HFFc6 (cell line): ENCODE measurements around the gene CISTR. TPM values are rescaled to one million over a fixed set of nuclear protein-coding genes. Genes with fewer than 3 reads are reported as not detected.
"Not testable (repeated sequence)": the region's sequence is repeated elsewhere in the genome, so short reads cannot be mapped to it uniquely, and the experiment has no call there.

Experiments
- DNase-seq: peaks from one replicate; pipeline ENCODE4 v3.0.0-alpha.2; 2018
- H3K27ac Mint-ChIP-seq: 2 replicates; pipeline ENCODE4 v1.8.0; 2020; ENCODE audit warnings: mild to moderate bottlenecking, mixed read lengths
- H3K27me3 Mint-ChIP-seq: 2 replicates; pipeline ENCODE4 v1.8.0; 2021; ENCODE audit warnings: mild to moderate bottlenecking, moderate library complexity, mixed read lengths; ENCODE audit not compliant: insufficient read depth
- H3K36me3 Mint-ChIP-seq: 2 replicates; pipeline ENCODE4 v1.8.0; 2021; ENCODE audit warnings: low read depth, mixed read lengths
- H3K4me1 Mint-ChIP-seq: 2 replicates; pipeline ENCODE4 v1.8.0; 2020; ENCODE audit warnings: low read depth, mixed read lengths
- H3K4me3 Mint-ChIP-seq: 2 replicates; pipeline ENCODE4 v1.8.0; 2020; ENCODE audit warnings: mild to moderate bottlenecking, moderate library complexity, mixed read lengths
- H3K9me3 Mint-ChIP-seq: 2 replicates; pipeline ENCODE4 v1.8.0; 2020; ENCODE audit warnings: mild to moderate bottlenecking, mixed read lengths
- CTCF ChIP-seq: fragments of 200-600 bp; sonication (generic); IDR thresholded peaks from 2 replicates; pipeline ENCODE4 v1.5.0; 2021; ENCODE audit warnings: antibody characterized with exemption, mild to moderate bottlenecking
- total RNA-seq, 6 experiments: library from RNA; stranded (reverse); fragmentation: NEBNext Ultra II Directional; extraction: Animal tissue kit (Norgen Biotek cat#: 25700); gene quantifications; 2 replicates in 1 of 6; 3 replicates in 5 of 6; pipeline ENCODE4 v1.2.3, GENCODE V29; 2021

The CISTR gene
- total RNA-seq, 6 experiments from 2014 or later: not detected

- peak overlapping the region; percentile 92 for H3K4me3 Mint-ChIP-seq
- peak overlapping the region; percentile 72 for H3K27ac Mint-ChIP-seq
- TF ChIP-seq CTCF: no peak
- peaks cover 24% of the 10 kb centered on the region for H3K4me1 Mint-ChIP-seq
- H3K27me3 Mint-ChIP-seq: no peaks in the 10 kb centered on the region; the same call in none of the 2 replicates
- no peaks in the 10 kb centered on the region for H3K9me3 Mint-ChIP-seq
- peaks cover 14% of the 10 kb centered on the region; the same call in 1 of the 2 replicates for H3K36me3 Mint-ChIP-seq
- no peak for DNase-seq
These were observed 25.4 kb downstream of the CISTR start for GRCh38 chr12:53726341-53726740.

DNA sequence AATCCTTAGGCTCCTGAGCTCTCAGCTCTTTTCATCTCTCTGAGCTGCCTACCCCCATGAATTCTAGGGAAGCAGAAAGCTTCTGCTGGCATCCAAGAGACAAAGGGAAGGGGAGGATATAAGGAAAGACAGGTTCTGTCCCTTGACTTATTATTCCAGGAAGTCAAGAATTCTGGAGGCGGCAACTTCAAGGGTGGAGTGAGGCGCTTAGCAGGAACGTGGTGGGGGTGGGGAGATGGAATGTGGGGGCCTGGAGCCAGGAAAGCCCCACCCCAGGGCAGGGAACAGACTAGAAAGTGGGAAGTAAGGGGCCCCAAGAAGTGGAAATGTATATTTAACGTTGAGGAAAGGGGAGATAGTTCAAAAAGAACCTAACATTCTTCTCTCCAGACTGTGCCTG lies 26.0 kb downstream of the CISTR start:
- H3K9me3 Mint-ChIP-seq: no peaks in the 10 kb centered on the region
- peaks cover 14% of the 10 kb centered on the region; the same call in 1 of the 2 replicates for H3K36me3 Mint-ChIP-seq
- peak overlapping the region; percentile 92 for H3K4me3 Mint-ChIP-seq
- peaks cover 24% of the 10 kb centered on the region for H3K4me1 Mint-ChIP-seq
- H3K27ac Mint-ChIP-seq: peak overlapping the region; percentile 72
- no peaks in the 10 kb centered on the region; the same call in none of the 2 replicates for H3K27me3 Mint-ChIP-seq
- no peak for TF ChIP-seq CTCF
- DNase-seq: no peak

DNA sequence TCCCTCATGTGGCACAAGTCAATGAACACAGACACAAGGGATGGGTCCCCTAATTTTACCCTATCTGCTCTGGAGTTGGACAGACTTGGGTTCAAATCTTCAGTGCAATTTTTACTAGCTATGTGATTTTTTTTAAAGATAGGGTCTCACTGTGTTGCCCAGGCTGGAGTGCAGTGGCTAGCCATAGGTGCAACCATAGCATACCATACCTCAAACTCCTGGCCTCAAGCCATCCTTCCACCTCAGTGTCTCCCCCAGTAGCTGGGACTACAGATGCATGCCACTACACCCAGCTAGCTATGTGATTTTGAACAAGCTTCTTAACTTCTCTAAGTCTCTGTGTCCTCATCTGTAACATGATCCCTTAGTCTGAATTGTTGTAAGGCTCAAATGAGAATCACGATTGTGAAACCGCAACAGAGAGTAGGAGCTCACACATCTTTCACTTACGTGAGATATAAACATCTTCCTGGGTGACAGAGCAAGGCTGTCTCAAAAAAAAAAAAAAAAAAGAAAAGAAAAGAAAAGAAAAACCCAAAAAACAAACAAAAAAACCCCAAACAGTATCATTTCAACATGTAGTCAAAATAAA lies 29.2 kb downstream of the CISTR start:
- no peak for TF ChIP-seq CTCF
- Mint-ChIP-seq H3K27me3 (no peaks in the 10 kb centered on the region; the same call in 1 of the 2 replicates), H3K4me3 (no peak overlapping the region), H3K36me3 (peaks cover 21% of the 10 kb centered on the region), H3K4me1 (peaks cover 17% of the 10 kb centered on the region), H3K27ac (no peak overlapping the region), H3K9me3 (no peaks in the 10 kb centered on the region)
- no peak for DNase-seq

DNA sequence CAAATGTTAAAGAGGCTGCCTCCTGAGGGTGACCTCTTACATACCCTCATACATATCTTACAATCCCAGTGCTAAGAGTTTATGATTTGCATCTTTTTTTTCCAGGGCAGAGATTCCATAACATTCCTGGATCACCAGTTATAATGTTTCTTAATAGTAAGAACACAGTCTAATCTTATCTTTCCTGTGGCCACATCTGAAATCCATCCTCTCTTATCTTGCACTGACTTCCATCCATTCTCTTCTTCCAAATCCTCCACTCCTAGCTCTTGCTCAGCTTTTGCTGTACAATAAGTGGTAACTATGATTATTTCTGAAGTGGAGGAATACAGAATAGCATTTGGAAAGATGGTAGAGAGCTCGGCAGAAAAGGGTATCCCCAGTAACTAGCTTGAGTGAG lies 30.8 kb downstream of the CISTR start:
- Mint-ChIP-seq H3K27ac (no peak overlapping the region), H3K36me3 (peaks cover 30% of the 10 kb centered on the region), H3K4me1 (peaks cover 9% of the 10 kb centered on the region), H3K4me3 (no peak overlapping the region), H3K27me3 (no peaks in the 10 kb centered on the region; the same call in 1 of the 2 replicates), H3K9me3 (no peaks in the 10 kb centered on the region)
- DNase-seq: no peak
- TF ChIP-seq CTCF: no peak

- H3K9me3 Mint-ChIP-seq: no peaks in the 10 kb centered on the region
- TF ChIP-seq CTCF: no peak
- peak; percentile 18 for DNase-seq
- no peak overlapping the region for H3K27ac Mint-ChIP-seq
- no peaks in the 10 kb centered on the region; the same call in 1 of the 2 replicates for H3K27me3 Mint-ChIP-seq
- no peak overlapping the region for H3K4me3 Mint-ChIP-seq
- H3K36me3 Mint-ChIP-seq: peaks cover 26% of the 10 kb centered on the region
- H3K4me1 Mint-ChIP-seq: peaks cover 4% of the 10 kb centered on the region; the same call in 1 of the 2 replicates
These were observed 32.1 kb downstream of the CISTR start for GRCh38 chr12:53719649-53720048.

GRCh38 chr12:53718567-53718966 lies 33.2 kb downstream of the CISTR start:
- H3K36me3 Mint-ChIP-seq: peaks cover 20% of the 10 kb centered on the region
- H3K27ac Mint-ChIP-seq, H3K4me3 Mint-ChIP-seq, H3K4me1 Mint-ChIP-seq, H3K9me3 Mint-ChIP-seq, DNase-seq, H3K27me3 Mint-ChIP-seq: not testable (repeated sequence)
